Measurements from ENCODE around the gene HACD3. TPM values are rescaled to one million over a fixed set of nuclear protein-coding genes. Genes with fewer than 3 reads are reported as not detected.

HACD3 gene
- total RNA-seq, 4 donors from 2014 or later, result 20.2 to 144 (median 34.6) TPM

DNA sequence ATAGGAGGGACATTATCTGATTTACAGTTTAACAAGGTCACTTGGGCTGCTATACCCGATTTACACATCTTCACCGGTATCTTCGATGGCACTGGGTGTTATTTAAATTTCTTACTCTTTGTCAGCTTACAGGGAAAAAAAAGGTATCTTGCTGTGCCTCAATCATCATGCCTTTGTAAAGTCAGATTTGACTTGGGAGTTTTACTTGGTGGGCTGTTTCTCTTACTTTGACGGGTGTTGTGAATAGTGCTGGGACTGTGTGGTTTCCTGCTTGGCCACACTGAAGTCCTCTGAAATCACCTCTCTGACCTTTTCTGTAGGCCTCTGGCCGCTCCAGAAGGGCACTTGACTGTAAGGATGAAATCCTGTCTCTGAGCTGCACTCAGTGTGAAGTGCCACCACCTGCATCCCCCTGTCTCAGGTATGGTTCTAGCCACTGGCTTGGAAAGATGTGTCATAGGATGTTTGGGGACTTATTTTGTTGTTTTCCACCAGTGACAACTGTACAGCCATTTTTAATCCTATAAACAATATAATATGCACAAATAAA, 88.4 kb downstream of the HACD3 start:
- H3K4me1 ChIP-seq, result no peaks in the 10 kb centered on the region
- H3K36me3 ChIP-seq, result no peaks in the 10 kb centered on the region
- TF ChIP-seq, protein P1, sequence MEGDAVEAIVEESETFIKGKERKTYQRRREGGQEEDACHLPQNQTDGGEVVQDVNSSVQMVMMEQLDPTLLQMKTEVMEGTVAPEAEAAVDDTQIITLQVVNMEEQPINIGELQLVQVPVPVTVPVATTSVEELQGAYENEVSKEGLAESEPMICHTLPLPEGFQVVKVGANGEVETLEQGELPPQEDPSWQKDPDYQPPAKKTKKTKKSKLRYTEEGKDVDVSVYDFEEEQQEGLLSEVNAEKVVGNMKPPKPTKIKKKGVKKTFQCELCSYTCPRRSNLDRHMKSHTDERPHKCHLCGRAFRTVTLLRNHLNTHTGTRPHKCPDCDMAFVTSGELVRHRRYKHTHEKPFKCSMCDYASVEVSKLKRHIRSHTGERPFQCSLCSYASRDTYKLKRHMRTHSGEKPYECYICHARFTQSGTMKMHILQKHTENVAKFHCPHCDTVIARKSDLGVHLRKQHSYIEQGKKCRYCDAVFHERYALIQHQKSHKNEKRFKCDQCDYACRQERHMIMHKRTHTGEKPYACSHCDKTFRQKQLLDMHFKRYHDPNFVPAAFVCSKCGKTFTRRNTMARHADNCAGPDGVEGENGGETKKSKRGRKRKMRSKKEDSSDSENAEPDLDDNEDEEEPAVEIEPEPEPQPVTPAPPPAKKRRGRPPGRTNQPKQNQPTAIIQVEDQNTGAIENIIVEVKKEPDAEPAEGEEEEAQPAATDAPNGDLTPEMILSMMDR (IDR thresholded peaks at IDR 0.05), result no peak
- TF ChIP-seq POLR2A (IDR thresholded peaks at IDR 0.05), result no peak
- intact Hi-C loops (cut with DNase I; ENCODE audit: low total_unique reads), result no loop called here
- H3K27me3 ChIP-seq, result no peaks in the 10 kb centered on the region
- no peak overlapping the region for H3K27ac ChIP-seq
- DNase-seq, result no peak
- H3K9me3 ChIP-seq, result no peaks in the 10 kb centered on the region
- H3K4me3 ChIP-seq, result no peak overlapping the region

DNA sequence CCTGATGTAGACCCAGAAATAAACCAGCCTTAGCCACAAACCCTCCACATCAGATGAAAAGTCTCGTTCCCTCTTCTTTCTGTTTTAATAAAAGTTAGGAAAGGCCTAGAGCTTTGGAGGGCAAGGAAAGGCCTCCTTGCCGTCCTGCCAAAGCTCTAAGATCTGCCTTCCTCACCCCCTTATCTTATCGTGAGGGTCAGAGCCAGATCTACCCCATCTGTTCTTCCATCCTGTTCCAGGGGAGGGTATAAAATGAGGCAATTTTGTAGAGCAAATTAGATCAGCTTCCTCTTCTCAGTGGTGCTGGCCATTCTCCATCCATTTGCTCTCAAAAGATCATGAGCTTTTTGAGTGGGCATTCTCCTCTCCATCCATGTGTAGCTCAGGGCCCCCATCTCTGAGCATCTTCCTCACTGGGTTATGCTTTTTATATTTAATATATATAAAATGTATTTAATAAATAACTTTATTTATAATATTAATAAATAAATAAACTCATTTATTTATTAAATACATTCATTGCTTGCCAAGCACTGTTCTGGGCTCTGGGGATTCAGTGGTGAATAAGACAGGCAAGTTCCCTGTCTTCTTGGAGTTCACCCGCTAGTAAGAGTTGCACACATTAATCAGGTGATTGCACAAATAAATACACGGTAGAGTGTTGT, 89.5 kb downstream of the HACD3 start:
- no peak for DNase-seq
- no peak overlapping the region for H3K4me3 ChIP-seq
- H3K4me1 ChIP-seq, result no peaks in the 10 kb centered on the region
- no peak overlapping the region for H3K27ac ChIP-seq
- H3K27me3 ChIP-seq, result no peaks in the 10 kb centered on the region
- no peaks in the 10 kb centered on the region for H3K36me3 ChIP-seq
- intact Hi-C loops (cut with DNase I; ENCODE audit: low total_unique reads), result no loop called here
- no peak for TF ChIP-seq POLR2A (IDR thresholded peaks at IDR 0.05)
- TF ChIP-seq, protein P1 (IDR thresholded peaks at IDR 0.05), result no peak
- no peaks in the 10 kb centered on the region for H3K9me3 ChIP-seq

DNA sequence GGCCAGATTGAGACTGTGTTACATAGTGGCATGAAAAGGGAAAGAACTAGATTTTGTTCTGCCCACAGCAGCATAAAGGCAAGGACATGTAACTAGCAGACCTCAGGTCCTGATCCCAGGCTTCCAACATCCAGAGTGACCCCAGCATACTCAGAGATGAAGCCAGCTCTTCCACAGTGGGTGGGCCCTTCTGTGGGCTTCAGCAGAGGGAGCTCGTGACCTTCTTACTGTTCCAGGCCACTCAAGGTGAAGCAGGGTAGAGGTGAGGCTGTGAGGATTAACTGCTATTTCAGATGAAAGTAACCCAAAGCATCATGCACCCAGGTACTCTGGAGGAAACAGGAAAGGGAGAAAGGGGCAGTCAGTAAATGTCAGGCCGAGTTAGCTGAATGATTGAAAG, 90.6 kb downstream of the HACD3 start:
- no peaks in the 10 kb centered on the region for H3K36me3 ChIP-seq
- DNase-seq, result no peak
- H3K9me3 ChIP-seq, result no peaks in the 10 kb centered on the region
- H3K27ac ChIP-seq, result no peak overlapping the region
- intact Hi-C loops (cut with DNase I; ENCODE audit: low total_unique reads), result no loop called here
- H3K4me3 ChIP-seq, result no peak overlapping the region
- TF ChIP-seq POLR2A (IDR thresholded peaks at IDR 0.05), result no peak
- TF ChIP-seq, protein P1 (IDR thresholded peaks at IDR 0.05), result no peak
- H3K27me3 ChIP-seq, result no peaks in the 10 kb centered on the region
- H3K4me1 ChIP-seq, result no peaks in the 10 kb centered on the region

DNA sequence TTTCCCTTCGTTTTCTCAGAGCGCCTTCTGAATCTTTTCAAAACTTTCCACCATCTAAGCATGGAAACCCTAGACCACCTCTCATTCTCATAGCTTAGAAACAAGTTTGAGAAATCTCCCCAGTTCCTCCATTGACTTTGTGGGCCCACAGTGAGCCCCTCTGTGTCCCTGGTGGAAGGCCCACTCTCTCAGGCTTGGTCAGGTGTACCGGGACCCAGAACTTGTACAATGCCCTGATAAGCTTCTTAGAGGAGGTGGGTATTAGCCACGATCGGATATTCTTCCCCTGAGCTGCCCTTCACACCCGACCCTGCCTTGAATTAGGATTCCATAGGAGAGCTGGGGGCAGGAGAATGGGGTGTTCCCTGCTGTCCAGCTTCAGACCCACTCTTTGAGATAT, 91.4 kb downstream of the HACD3 start, which contains the start of gene SLC24A1:
Gene SLC24A1, plus strand, starts transcription at position 301 of the 400 bp plus-strand sequence. CDS start 2,143 bp downstream, outside the sequence.
- Histone ChIP-seq H3K36me3 (no peaks in the 10 kb centered on the region), H3K9me3 (no peaks in the 10 kb centered on the region), H3K27me3 (no peaks in the 10 kb centered on the region), H3K4me1 (no peaks in the 10 kb centered on the region), H3K4me3 (no peak within 1 kb of the TSS), H3K27ac (no peak within 1 kb of the TSS)
- intact Hi-C loops (cut with DNase I; ENCODE audit: low total_unique reads), result no loop called here
- TF ChIP-seq, protein P1 (IDR thresholded peaks at IDR 0.05), result no peak
- no peak for TF ChIP-seq POLR2A (IDR thresholded peaks at IDR 0.05)
- DNase-seq, result no peak

DNA sequence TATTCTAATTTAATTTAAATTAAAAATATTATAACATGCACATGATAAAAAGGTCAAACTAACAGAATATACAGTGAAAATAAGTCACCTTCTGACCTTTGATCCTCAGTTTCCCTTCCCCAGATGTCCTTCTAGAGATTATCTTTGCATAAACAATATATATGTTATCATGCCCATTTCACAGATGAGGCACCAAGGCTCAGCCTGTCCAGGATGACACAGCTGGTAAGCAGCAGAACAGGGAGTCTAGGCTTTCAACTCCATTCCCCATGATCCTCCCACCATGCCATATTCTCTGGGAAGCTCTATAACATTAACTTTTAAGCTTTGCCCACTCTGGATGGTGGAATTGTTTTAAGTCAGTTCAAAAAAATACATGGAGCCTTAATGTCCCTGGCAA, 92.8 kb downstream of the HACD3 start:
- H3K9me3 ChIP-seq, result no peaks in the 10 kb centered on the region
- no peaks in the 10 kb centered on the region for H3K27me3 ChIP-seq
- no peak for DNase-seq
- no peak overlapping the region for H3K4me3 ChIP-seq
- no peaks in the 10 kb centered on the region for H3K36me3 ChIP-seq
- no peaks in the 10 kb centered on the region for H3K4me1 ChIP-seq
- H3K27ac ChIP-seq, result no peak overlapping the region
- intact Hi-C loops (cut with DNase I; ENCODE audit: low total_unique reads), result no loop called here
- no peak for TF ChIP-seq POLR2A (IDR thresholded peaks at IDR 0.05)
- TF ChIP-seq, protein P1 (IDR thresholded peaks at IDR 0.05), result no peak
